Measurements from ENCODE around the gene DCAKD. TPM values are rescaled to one million over a fixed set of nuclear protein-coding genes. Genes with fewer than 3 reads are reported as not detected.

Gene DCAKD
- total and polyA plus RNA-seq, 2 of the 8 experiments (the other 6 are each of a cell fraction or from before 2014, with no cell fraction given), result 35.6 to 52.9 TPM

DNA sequence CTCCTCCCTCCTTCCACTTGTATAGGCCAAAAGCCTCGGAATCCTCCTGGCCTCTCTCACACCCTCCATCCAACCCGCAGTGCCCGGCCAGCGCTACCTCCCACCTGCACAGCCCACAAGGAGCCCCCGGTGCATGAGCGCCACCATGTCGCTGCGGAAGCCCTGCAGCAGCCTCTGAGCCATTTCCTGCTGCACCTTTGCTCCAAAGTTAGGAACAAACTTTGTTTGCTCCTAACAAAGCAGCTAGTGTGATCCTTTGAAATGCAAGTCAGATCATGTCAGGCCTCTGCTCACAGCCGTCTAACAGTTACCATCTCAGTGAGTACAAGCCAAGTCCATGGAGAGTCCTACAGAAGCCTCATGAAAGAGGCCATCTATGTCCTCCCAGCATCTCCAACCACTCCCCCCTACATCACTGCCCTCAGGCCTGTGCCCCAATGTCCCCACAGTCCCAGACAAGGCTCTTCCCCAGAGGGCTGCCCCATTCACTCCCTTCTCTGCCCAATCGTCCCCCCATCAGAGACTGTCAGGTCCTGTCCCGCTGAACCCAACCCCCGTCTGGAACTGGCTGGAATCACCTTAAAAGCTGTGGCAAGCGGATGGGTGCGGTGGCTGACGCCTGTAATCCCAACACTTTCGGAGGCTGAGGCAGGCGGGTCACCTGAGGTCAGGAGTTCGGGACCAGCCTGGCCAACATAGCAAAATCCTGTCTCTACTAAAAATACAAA lies 7.5 kb downstream of the DCAKD start (continued):
- TF ChIP-seq, protein P1, sequence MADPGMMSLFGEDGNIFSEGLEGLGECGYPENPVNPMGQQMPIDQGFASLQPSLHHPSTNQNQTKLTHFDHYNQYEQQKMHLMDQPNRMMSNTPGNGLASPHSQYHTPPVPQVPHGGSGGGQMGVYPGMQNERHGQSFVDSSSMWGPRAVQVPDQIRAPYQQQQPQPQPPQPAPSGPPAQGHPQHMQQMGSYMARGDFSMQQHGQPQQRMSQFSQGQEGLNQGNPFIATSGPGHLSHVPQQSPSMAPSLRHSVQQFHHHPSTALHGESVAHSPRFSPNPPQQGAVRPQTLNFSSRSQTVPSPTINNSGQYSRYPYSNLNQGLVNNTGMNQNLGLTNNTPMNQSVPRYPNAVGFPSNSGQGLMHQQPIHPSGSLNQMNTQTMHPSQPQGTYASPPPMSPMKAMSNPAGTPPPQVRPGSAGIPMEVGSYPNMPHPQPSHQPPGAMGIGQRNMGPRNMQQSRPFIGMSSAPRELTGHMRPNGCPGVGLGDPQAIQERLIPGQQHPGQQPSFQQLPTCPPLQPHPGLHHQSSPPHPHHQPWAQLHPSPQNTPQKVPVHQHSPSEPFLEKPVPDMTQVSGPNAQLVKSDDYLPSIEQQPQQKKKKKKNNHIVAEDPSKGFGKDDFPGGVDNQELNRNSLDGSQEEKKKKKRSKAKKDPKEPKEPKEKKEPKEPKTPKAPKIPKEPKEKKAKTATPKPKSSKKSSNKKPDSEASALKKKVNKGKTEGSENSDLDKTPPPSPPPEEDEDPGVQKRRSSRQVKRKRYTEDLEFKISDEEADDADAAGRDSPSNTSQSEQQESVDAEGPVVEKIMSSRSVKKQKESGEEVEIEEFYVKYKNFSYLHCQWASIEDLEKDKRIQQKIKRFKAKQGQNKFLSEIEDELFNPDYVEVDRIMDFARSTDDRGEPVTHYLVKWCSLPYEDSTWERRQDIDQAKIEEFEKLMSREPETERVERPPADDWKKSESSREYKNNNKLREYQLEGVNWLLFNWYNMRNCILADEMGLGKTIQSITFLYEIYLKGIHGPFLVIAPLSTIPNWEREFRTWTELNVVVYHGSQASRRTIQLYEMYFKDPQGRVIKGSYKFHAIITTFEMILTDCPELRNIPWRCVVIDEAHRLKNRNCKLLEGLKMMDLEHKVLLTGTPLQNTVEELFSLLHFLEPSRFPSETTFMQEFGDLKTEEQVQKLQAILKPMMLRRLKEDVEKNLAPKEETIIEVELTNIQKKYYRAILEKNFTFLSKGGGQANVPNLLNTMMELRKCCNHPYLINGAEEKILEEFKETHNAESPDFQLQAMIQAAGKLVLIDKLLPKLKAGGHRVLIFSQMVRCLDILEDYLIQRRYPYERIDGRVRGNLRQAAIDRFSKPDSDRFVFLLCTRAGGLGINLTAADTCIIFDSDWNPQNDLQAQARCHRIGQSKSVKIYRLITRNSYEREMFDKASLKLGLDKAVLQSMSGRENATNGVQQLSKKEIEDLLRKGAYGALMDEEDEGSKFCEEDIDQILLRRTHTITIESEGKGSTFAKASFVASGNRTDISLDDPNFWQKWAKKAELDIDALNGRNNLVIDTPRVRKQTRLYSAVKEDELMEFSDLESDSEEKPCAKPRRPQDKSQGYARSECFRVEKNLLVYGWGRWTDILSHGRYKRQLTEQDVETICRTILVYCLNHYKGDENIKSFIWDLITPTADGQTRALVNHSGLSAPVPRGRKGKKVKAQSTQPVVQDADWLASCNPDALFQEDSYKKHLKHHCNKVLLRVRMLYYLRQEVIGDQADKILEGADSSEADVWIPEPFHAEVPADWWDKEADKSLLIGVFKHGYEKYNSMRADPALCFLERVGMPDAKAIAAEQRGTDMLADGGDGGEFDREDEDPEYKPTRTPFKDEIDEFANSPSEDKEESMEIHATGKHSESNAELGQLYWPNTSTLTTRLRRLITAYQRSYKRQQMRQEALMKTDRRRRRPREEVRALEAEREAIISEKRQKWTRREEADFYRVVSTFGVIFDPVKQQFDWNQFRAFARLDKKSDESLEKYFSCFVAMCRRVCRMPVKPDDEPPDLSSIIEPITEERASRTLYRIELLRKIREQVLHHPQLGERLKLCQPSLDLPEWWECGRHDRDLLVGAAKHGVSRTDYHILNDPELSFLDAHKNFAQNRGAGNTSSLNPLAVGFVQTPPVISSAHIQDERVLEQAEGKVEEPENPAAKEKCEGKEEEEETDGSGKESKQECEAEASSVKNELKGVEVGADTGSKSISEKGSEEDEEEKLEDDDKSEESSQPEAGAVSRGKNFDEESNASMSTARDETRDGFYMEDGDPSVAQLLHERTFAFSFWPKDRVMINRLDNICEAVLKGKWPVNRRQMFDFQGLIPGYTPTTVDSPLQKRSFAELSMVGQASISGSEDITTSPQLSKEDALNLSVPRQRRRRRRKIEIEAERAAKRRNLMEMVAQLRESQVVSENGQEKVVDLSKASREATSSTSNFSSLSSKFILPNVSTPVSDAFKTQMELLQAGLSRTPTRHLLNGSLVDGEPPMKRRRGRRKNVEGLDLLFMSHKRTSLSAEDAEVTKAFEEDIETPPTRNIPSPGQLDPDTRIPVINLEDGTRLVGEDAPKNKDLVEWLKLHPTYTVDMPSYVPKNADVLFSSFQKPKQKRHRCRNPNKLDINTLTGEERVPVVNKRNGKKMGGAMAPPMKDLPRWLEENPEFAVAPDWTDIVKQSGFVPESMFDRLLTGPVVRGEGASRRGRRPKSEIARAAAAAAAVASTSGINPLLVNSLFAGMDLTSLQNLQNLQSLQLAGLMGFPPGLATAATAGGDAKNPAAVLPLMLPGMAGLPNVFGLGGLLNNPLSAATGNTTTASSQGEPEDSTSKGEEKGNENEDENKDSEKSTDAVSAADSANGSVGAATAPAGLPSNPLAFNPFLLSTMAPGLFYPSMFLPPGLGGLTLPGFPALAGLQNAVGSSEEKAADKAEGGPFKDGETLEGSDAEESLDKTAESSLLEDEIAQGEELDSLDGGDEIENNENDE (IDR thresholded peaks at IDR 0.05; ENCODE audit: insufficient replicate concordance, low read length), result no peak
- TF ChIP-seq CHD1 (IDR thresholded peaks at IDR 0.05; ENCODE audit: low read depth, low read length) (no peak), NANOG (IDR thresholded peaks at IDR 0.05; ENCODE audit: insufficient read depth, low read depth, low read length, poor library complexity, severe bottlenecking) (no peak), RAD21 (IDR thresholded peaks at IDR 0.05 in 1 of 2, conservative IDR thresholded peaks at IDR 0.05 in 1 of 2; ENCODE audit: low read depth in 2 of 2, low read length in 2 of 2) (no peak), JUND (IDR thresholded peaks at IDR 0.05; ENCODE audit: low read length) (no peak), KDM1A (IDR thresholded peaks at IDR 0.05; ENCODE audit: borderline replicate concordance, low read length) (no peak), CEBPB (IDR thresholded peaks at IDR 0.05; ENCODE audit: low read depth, low read length) (no peak), NRF1 (IDR thresholded peaks at IDR 0.05; ENCODE audit: low read depth, low read length) (no peak), JUN (IDR thresholded peaks at IDR 0.05; ENCODE audit: low read depth, low read length) (no peak)
